DOHH2 (cell line): Measurements from ENCODE around the gene MGMT.

Experiments used
- H3F3A ChIP-seq: fragments of 200-600 bp; sonication (generic), shearing (Covaris generic); 2 replicates; pipeline ENCODE4 v1.6.0; 2016; ENCODE audit warnings: antibody characterized with exemption, mild to moderate bottlenecking; ENCODE audit not compliant: control insufficient read depth, insufficient read depth
- H3K27ac ChIP-seq: fragments of 200-600 bp; sonication (generic); 2 replicates; pipeline ENCODE4 v1.5.1; 2014; ENCODE audit warnings: low read depth, mild to moderate bottlenecking, low read length, moderate library complexity
- H3K27me3 ChIP-seq: fragments of 200-600 bp; sonication (generic); 2 replicates; pipeline ENCODE4 v1.6.1; 2014; ENCODE audit warnings: mild to moderate bottlenecking, low read length, mixed read lengths; ENCODE audit not compliant: control insufficient read depth
- H3K36me3 ChIP-seq: fragments of 200-600 bp; sonication (generic); 2 replicates; pipeline ENCODE4 v1.6.1; 2014; ENCODE audit warnings: mild to moderate bottlenecking, low read length, moderate library complexity, mixed read lengths; ENCODE audit not compliant: control insufficient read depth
- H3K4me1 ChIP-seq: fragments of 200-600 bp; sonication (generic); 2 replicates; pipeline ENCODE4 v1.6.1; 2014; ENCODE audit warnings: mild to moderate bottlenecking, low read length, mixed read lengths; ENCODE audit not compliant: control insufficient read depth
- H3K4me2 ChIP-seq: fragments of 200-600 bp; sonication (generic); 2 replicates; pipeline ENCODE4 v1.6.0; 2014; ENCODE audit warnings: mild to moderate bottlenecking, low read length, moderate library complexity
- H3K4me3 ChIP-seq: fragments of 200-600 bp; sonication (generic); 2 replicates; pipeline ENCODE4 v1.5.1; 2014; ENCODE audit warnings: mild to moderate bottlenecking, low read length, mixed read lengths
- H3K79me2 ChIP-seq: fragments of 200-600 bp; sonication (generic); 2 replicates; pipeline ENCODE4 v1.6.1; 2014; ENCODE audit warnings: mild to moderate bottlenecking, low read length, mixed read lengths; ENCODE audit not compliant: control insufficient read depth
- H3K9me2 ChIP-seq: fragments of 200-600 bp; sonication (generic); replicated peaks from 2 replicates; pipeline ENCODE4 v1.6.1; 2014; ENCODE audit warnings: mild to moderate bottlenecking, low read length, mixed read lengths; ENCODE audit not compliant: control insufficient read depth
- H3K9me3 ChIP-seq: fragments of 200-600 bp; sonication (generic); 2 replicates; pipeline ENCODE4 v1.6.1; 2014; ENCODE audit warnings: antibody characterized with exemption, low read length, mixed read lengths; ENCODE audit not compliant: control insufficient read depth, insufficient read depth
- H4K20me1 ChIP-seq: fragments of 200-600 bp; sonication (generic); 2 replicates; pipeline ENCODE4 v1.6.0; 2014; ENCODE audit warnings: low read depth, mild to moderate bottlenecking, antibody characterized with exemption, low read length, moderate library complexity; ENCODE audit not compliant: control insufficient read depth, insufficient read depth
- EZH2phosphoT487 ChIP-seq: fragments of 200-600 bp; sonication (generic); IDR thresholded peaks from 2 replicates; pipeline ENCODE4 v1.6.1; 2017; ENCODE audit warnings: borderline replicate concordance, mild to moderate bottlenecking, antibody characterized with exemption, low read length, moderate library complexity, mixed read lengths
- TF ChIP-seq, protein P1 (sequence below): fragments of 200-600 bp; sonication (generic); IDR thresholded peaks from one replicate; pipeline ENCODE4 v1.5.1; 2014; ENCODE audit warnings: antibody characterized with exemption, mild to moderate bottlenecking, low read depth, low read length; ENCODE audit not compliant: poor library complexity, severe bottlenecking

MGMT gene

DNA sequence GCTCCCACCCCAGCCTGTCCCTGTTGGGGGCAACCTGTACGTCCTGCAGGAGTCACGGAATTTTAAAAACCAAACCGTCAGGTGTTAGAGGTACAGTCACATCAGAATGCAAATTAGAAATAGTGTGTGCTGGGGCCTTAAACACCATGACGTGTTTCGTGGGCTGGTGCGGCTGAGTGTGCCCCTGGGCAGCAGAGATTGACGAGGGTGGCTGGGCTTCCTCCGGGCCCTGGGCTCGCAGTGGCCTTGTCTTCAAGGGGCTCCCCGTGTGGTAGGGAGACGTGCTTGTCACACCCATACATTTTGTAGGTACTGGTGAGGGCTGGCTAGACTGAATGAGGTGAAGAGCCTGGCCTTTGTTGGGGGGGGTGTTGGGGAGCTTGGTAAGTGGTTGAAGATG lies 7.6 kb downstream of the MGMT start:
- Histone ChIP-seq H3F3A (no peaks in the 10 kb centered on the region), H3K27ac (no peak overlapping the region), H3K4me2 (no peak overlapping the region), H3K27me3 (no peaks in the 10 kb centered on the region), H3K9me3 (no peaks in the 10 kb centered on the region), H4K20me1 (no peaks in the 10 kb centered on the region), H3K4me1 (peaks cover 21% of the 10 kb centered on the region), H3K79me2 (peaks cover 42% of the 10 kb centered on the region), H3K4me3 (no peak overlapping the region), H3K9me2 (no peaks in the 10 kb centered on the region), H3K36me3 (peaks cover 5% of the 10 kb centered on the region; the same call in 1 of the 2 replicates)
- TF ChIP-seq, protein P1, sequence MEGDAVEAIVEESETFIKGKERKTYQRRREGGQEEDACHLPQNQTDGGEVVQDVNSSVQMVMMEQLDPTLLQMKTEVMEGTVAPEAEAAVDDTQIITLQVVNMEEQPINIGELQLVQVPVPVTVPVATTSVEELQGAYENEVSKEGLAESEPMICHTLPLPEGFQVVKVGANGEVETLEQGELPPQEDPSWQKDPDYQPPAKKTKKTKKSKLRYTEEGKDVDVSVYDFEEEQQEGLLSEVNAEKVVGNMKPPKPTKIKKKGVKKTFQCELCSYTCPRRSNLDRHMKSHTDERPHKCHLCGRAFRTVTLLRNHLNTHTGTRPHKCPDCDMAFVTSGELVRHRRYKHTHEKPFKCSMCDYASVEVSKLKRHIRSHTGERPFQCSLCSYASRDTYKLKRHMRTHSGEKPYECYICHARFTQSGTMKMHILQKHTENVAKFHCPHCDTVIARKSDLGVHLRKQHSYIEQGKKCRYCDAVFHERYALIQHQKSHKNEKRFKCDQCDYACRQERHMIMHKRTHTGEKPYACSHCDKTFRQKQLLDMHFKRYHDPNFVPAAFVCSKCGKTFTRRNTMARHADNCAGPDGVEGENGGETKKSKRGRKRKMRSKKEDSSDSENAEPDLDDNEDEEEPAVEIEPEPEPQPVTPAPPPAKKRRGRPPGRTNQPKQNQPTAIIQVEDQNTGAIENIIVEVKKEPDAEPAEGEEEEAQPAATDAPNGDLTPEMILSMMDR: no peak
- no peak for TF ChIP-seq EZH2phosphoT487

DNA sequence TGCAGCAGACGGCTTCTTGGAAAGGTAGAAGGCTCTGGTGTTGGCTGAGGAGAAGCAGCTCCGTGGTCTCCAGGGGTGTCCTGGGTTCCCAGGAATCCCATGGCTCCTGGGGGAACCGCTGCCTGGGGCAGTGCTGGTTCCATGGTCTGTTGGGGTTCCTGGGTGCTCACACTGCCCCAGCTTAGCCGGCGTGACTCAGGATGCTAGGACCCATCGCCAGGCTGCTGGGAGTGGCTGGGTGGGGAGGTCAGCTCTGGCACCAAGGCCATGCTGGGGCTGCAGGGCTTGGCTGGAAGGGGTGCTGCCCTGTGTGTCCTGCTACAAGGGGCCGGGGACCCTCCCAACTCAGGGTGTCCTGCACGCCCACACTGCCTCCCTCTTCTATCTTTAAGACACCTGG lies 9.4 kb downstream of the MGMT start:
- TF ChIP-seq, protein P1: no peak
- TF ChIP-seq EZH2phosphoT487: no peak
- no peaks in the 10 kb centered on the region for H3K9me3 ChIP-seq
- no peak overlapping the region for H3K27ac ChIP-seq
- H3K36me3 ChIP-seq: peaks cover 5% of the 10 kb centered on the region; the same call in 1 of the 2 replicates
- no peaks in the 10 kb centered on the region for H3K9me2 ChIP-seq
- H3K4me2 ChIP-seq: no peak overlapping the region
- H3K4me3 ChIP-seq: no peak overlapping the region
- no peaks in the 10 kb centered on the region for H4K20me1 ChIP-seq
- peaks cover 21% of the 10 kb centered on the region for H3K4me1 ChIP-seq
- H3K79me2 ChIP-seq: peaks cover 48% of the 10 kb centered on the region
- no peaks in the 10 kb centered on the region for H3K27me3 ChIP-seq
- no peaks in the 10 kb centered on the region for H3F3A ChIP-seq

DNA sequence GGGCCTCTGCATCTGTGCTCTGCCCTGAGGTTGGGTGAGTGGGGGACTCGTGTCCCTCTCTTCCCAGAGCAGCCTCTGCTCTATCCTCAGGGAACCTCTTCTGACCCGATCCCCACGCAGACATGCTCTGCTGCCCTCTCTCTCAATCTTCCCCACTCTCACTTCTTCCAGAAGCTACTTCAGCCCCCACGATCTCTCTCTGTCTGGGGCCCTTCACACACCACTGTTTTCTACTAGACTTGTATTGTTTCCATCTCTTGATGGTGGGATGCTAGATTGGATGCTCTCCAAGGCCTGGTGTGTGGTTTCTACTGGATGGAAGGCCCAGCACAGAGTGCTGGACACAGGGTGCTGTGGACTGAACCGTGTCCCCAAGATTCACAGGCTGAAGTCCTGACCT lies 10.0 kb downstream of the MGMT start:
- peaks cover 21% of the 10 kb centered on the region for H3K4me1 ChIP-seq
- no peak overlapping the region for H3K27ac ChIP-seq
- no peak overlapping the region for H3K4me2 ChIP-seq
- 0 out of 2 replicates have a peak, but pooled peaks cover 4% of the 10 kb centered on the region for H3K9me3 ChIP-seq
- H3K27me3 ChIP-seq: no peaks in the 10 kb centered on the region
- H4K20me1 ChIP-seq: no peaks in the 10 kb centered on the region
- 0 out of 2 replicates have a peak, but pooled peaks cover 2% of the 10 kb centered on the region for H3K36me3 ChIP-seq
- TF ChIP-seq, protein P1: no peak
- TF ChIP-seq EZH2phosphoT487: no peak
- H3K79me2 ChIP-seq: peaks cover 48% of the 10 kb centered on the region
- H3K4me3 ChIP-seq: no peak overlapping the region
- no peaks in the 10 kb centered on the region for H3K9me2 ChIP-seq
- no peaks in the 10 kb centered on the region for H3F3A ChIP-seq
